ENCODE measurements around the gene DCST1.

The DCST1 gene

GRCh38 chr1:155079487-155080311 lies 46.1 kb downstream of the DCST1 start:
- no peak for TF ChIP-seq CTCF (IDR thresholded peaks at IDR 0.05; ENCODE audit: insufficient read depth, low read depth, low read length, missing control alignments)
- DNase-seq (ENCODE audit: low read depth) = no peak
- no peak overlapping the region for H3K4me3 ChIP-seq (ENCODE audit: low read depth, low read length)

GRCh38 chr1:155080312-155081228 lies 46.9 kb downstream of the DCST1 start:
- TF ChIP-seq CTCF (IDR thresholded peaks at IDR 0.05; ENCODE audit: insufficient read depth, low read depth, low read length, missing control alignments) = no peak
- H3K4me3 ChIP-seq (ENCODE audit: low read depth, low read length) = no peak overlapping the region
- no peak for DNase-seq (ENCODE audit: low read depth)

GRCh38 chr1:155081472-155082300 lies 48.1 kb downstream of the DCST1 start:
- TF ChIP-seq CTCF (IDR thresholded peaks at IDR 0.05; ENCODE audit: insufficient read depth, low read depth, low read length, missing control alignments) = no peak
- DNase-seq (ENCODE audit: low read depth) = no peak
- no peak overlapping the region for H3K4me3 ChIP-seq (ENCODE audit: low read depth, low read length)

GRCh38 chr1:155082301-155083051 lies 48.9 kb downstream of the DCST1 start:
- no peak overlapping the region for H3K4me3 ChIP-seq (ENCODE audit: low read depth, low read length)
- TF ChIP-seq CTCF (IDR thresholded peaks at IDR 0.05; ENCODE audit: insufficient read depth, low read depth, low read length, missing control alignments) = no peak
- no peak for DNase-seq (ENCODE audit: low read depth)

- H3K4me3 ChIP-seq (ENCODE audit: low read depth, low read length) = no peak overlapping the region
- DNase-seq (ENCODE audit: low read depth) = no peak
- TF ChIP-seq CTCF (IDR thresholded peaks at IDR 0.05; ENCODE audit: insufficient read depth, low read depth, low read length, missing control alignments) = no peak
These were observed 49.5 kb downstream of the DCST1 start for GRCh38 chr1:155083052-155083541.
